H1 (cell line): ENCODE results near the gene TTC28. TPM values are rescaled to one million over a fixed set of nuclear protein-coding genes. Genes with fewer than 3 reads are reported as not detected.

Experiments used
- HDAC6 ChIP-seq: IDR thresholded peaks from one replicate; pipeline ENCODE4 v1.7.1; 2012; ENCODE audit warnings: low read depth, mild to moderate bottlenecking, inconsistent platforms, low read length, moderate library complexity
- MAFK ChIP-seq: IDR thresholded peaks from 2 replicates; pipeline ENCODE4 v1.6.1; 2012; ENCODE audit warnings: low read depth, mild to moderate bottlenecking, improper control_type of control experiment, low read length
- polyA plus RNA-seq, 7 experiments: library from polyadenylated mRNA; depleted of rRNA in 3 of 7; stranded (reverse) in 5 of 7; unstranded in 2 of 7; fragments of >200 nt in 5 of 7; fragments of 200-250 nt in 2 of 7; gene quantifications; 1 replicate in 5 of 7; 2 replicates in 1 of 7; 4 replicates in 1 of 7; pipeline versions ENCODE4 v1.2.1 to v1.2.3, GENCODE V29; 2011 to 2013; ENCODE audit warnings: missing spikeins in 2 of 7, mixed read lengths in 2 of 7
- total RNA-seq: library from RNA; stranded (reverse); fragmentation: NEBNext Ultra II Directional; extraction: Animal tissue kit (Norgen Biotek cat#: 25700); gene quantifications from 2 replicates; pipeline ENCODE4 v1.2.1, GENCODE V29; 2021

The TTC28 gene
- total and polyA plus RNA-seq, 2 of the 8 experiments (the other 6 are each of a cell fraction or from before 2014, with no cell fraction given): 2.6 to 12.6 TPM

DNA sequence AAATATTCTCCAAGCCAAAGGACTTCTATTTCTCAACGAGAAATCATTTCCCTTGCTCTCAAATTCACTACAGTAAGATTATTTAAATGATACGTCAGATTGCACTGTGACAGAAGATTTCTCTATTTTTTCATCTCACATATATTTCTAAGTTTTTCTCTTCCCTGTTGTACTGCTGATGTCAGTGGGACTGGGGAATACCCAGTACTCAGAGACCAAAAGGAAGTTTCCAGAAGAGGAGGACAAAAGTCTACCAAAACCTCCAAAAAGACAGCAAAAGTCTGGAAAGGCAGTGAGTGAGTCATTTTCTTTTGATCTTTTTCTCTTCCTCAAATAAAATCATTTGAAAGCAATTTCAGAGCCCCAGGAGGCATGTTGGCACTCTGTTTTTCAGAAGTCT lies 610.8 kb downstream of the TTC28 start (continued):
- TF ChIP-seq HDAC6 (no peak), MAFK (no peak)
